RWPE2 (cell line): ENCODE measurements around the gene SIAE.
A peak's percentile ranks its signal among the peaks of the same experiment; 100 is the strongest.

ENCODE experiments used
- ATAC-seq: fragments of 200-7000 bp; cut with Tn5 transposase; 3 replicates; pipeline ENCODE4 v1.9.1; 2021; ENCODE audit warnings: low read depth
- DNase-seq: peaks from one replicate; pipeline ENCODE4 v3.0.0-alpha.2; 2020; ENCODE audit warnings: low spot score
- H3K27ac ChIP-seq: fragments of 450-650 bp; 2 replicates; pipeline ENCODE4 v1.5.1; 2017; ENCODE audit warnings: mild to moderate bottlenecking; ENCODE audit not compliant: poor library complexity, severe bottlenecking
- H3K27me3 ChIP-seq: fragments of 250-450 bp; sonication (Bioruptor Pico); 2 replicates; pipeline ENCODE4 v1.5.1; 2021; ENCODE audit warnings: mild to moderate bottlenecking, moderate library complexity; ENCODE audit not compliant: insufficient read depth, poor library complexity, severe bottlenecking
- H3K36me3 ChIP-seq: fragments of 250-450 bp; sonication (Bioruptor Pico); 2 replicates; pipeline ENCODE4 v1.5.1; 2020; ENCODE audit warnings: low read depth, mild to moderate bottlenecking, moderate library complexity
- H3K4me1 ChIP-seq: fragments of 250-450 bp; sonication (Bioruptor Pico); 2 replicates; pipeline ENCODE4 v1.5.1; 2021; ENCODE audit warnings: mild to moderate bottlenecking, moderate library complexity; ENCODE audit not compliant: insufficient read depth, poor library complexity, severe bottlenecking
- H3K4me3 ChIP-seq: fragments of 250-450 bp; sonication (Bioruptor Pico); 2 replicates; pipeline ENCODE4 v1.5.1; 2021; ENCODE audit warnings: mild to moderate bottlenecking, moderate library complexity; ENCODE audit not compliant: severe bottlenecking
- H3K9me3 ChIP-seq: fragments of 250-450 bp; sonication (Bioruptor Pico); 2 replicates; pipeline ENCODE4 v1.5.1; 2021; ENCODE audit warnings: mild to moderate bottlenecking, moderate library complexity; ENCODE audit not compliant: severe bottlenecking
- CTCF ChIP-seq: fragments of 450-650 bp; IDR thresholded peaks from one replicate; pipeline ENCODE4 v1.5.1; 2017; ENCODE audit warnings: mild to moderate bottlenecking, moderate library complexity; ENCODE audit not compliant: poor library complexity, severe bottlenecking

SIAE gene

GRCh38 chr11:124670732-124671131 lies 2.8 kb downstream of the SIAE start:
- DNase-seq: no peak
- no peak for TF ChIP-seq CTCF
- no peaks in the 10 kb centered on the region for H3K27me3 ChIP-seq
- no peaks in the 10 kb centered on the region for H3K36me3 ChIP-seq
- H3K9me3 ChIP-seq: no peaks in the 10 kb centered on the region
- no peak overlapping the region for H3K27ac ChIP-seq
- H3K4me3 ChIP-seq: no peak overlapping the region
- ATAC-seq: no peak
- peaks cover 6% of the 10 kb centered on the region for H3K4me1 ChIP-seq

GRCh38 chr11:124669193-124669592 lies 4.3 kb downstream of the SIAE start:
- Histone ChIP-seq H3K36me3 (no peaks in the 10 kb centered on the region), H3K4me1 (no peaks in the 10 kb centered on the region), H3K9me3 (no peaks in the 10 kb centered on the region), H3K27ac (no peak overlapping the region), H3K27me3 (no peaks in the 10 kb centered on the region), H3K4me3 (no peak overlapping the region)
- ATAC-seq (0 out of 3 replicates have a peak, but pooled peaks have one; percentile 42), DNase-seq (no peak)
- peak; percentile 92 for TF ChIP-seq CTCF

GRCh38 chr11:124667601-124668000 lies 5.9 kb downstream of the SIAE start:
- ATAC-seq: no peak
- DNase-seq: no peak
- no peak overlapping the region for H3K4me3 ChIP-seq
- H3K27me3 ChIP-seq: no peaks in the 10 kb centered on the region
- H3K4me1 ChIP-seq: no peaks in the 10 kb centered on the region
- no peak overlapping the region for H3K27ac ChIP-seq
- no peak for TF ChIP-seq CTCF
- no peaks in the 10 kb centered on the region for H3K9me3 ChIP-seq
- H3K36me3 ChIP-seq: no peaks in the 10 kb centered on the region

DNA sequence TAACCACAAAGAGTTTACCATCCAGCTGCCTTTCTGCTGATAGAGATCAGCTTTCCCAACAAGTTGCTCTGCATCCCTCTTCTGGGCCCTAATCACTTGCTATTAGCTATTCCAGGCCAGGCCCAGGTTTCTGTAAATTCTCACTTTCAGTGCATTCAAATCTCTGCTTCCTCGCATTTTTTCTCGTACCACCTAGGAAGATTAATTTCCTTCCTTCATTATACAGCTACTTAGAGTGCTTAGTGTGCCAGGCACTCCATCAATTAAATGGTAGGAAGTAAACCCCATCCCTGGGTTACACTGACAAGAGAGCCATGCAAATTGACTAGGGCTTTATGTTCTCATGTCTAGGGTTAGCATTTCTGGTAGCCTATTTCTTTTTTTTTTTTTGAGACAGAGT lies 9.7 kb downstream of the SIAE start:
- Histone ChIP-seq H3K27ac (no peak overlapping the region), H3K4me3 (no peak overlapping the region), H3K4me1 (no peaks in the 10 kb centered on the region), H3K9me3 (no peaks in the 10 kb centered on the region), H3K27me3 (no peaks in the 10 kb centered on the region), H3K36me3 (no peaks in the 10 kb centered on the region)
- TF ChIP-seq CTCF: no peak
- DNase-seq: no peak
- ATAC-seq: no peak

GRCh38 chr11:124662106-124662505 lies 11.4 kb downstream of the SIAE start:
- H3K27me3 ChIP-seq: no peaks in the 10 kb centered on the region
- H3K27ac ChIP-seq: no peak overlapping the region
- no peak for DNase-seq
- H3K4me3 ChIP-seq: no peak overlapping the region
- no peak for TF ChIP-seq CTCF
- H3K9me3 ChIP-seq: no peaks in the 10 kb centered on the region
- H3K36me3 ChIP-seq: no peaks in the 10 kb centered on the region
- ATAC-seq: no peak
- no peaks in the 10 kb centered on the region for H3K4me1 ChIP-seq
